ENCODE results near the gene REV1. TPM values are rescaled to one million over a fixed set of nuclear protein-coding genes. Genes with fewer than 3 reads are reported as not detected.

REV1 gene
- total RNA-seq, 1 donor from 2014 or later, result 51.9 TPM

DNA sequence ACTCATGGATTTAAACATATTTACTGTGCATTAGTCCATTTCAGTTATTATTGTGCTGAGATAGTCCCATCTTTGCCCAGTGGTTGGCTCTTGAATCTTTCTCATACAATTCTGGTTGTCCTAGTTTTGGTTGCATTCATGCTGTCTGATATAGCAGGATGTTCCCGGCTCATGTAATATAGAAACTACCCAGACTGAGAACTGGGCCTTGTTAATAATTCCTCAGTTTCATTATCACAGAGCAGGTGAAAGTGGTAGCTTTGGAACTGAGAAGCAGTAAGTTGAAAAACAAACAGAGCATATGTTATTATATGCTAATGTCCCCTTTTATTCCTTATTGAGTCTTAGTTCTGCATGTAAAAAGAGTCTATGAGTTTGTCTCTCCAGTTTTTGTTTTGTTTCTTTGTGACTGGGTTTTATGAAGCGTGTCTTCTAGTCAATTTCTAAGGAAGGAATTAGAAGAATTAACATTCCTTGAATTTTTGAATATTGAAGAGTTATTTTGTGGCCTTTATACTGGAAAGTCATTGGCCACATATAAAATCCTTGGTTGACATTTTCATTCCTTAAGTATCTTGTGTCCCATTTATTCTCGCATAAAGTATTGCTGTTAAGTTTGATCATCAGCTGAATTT lies 109.3 kb downstream of the REV1 start:
- no peak overlapping the region for H3K4me3 ChIP-seq
- no peak overlapping the region for H3K4me3 Mint-ChIP-seq
- no peak overlapping the region for H3K4me2 ChIP-seq
- H3K4me1 Mint-ChIP-seq, result no peaks in the 10 kb centered on the region
- DNase-seq (ENCODE audit: low spot score), result no peak
- no peak overlapping the region for H3K27ac Mint-ChIP-seq
- no peak overlapping the region for H2AFZ ChIP-seq (replicated peaks)
- H3K79me2 ChIP-seq (ENCODE audit: low read depth), result no peaks in the 10 kb centered on the region
- no peaks in the 10 kb centered on the region for H4K20me1 ChIP-seq (ENCODE audit: low read depth)
- peaks cover 35% of the 10 kb centered on the region for H3K36me3 Mint-ChIP-seq
- H3K9me3 Mint-ChIP-seq, result no peaks in the 10 kb centered on the region
- no peaks in the 10 kb centered on the region for H3F3A ChIP-seq (ENCODE audit: low read depth)
- H3K4me1 ChIP-seq, result no peaks in the 10 kb centered on the region
- peaks cover 12% of the 10 kb centered on the region for H3K36me3 ChIP-seq
- TF ChIP-seq EZH2phosphoT487 (IDR thresholded peaks at IDR 0.05) (no peak), EZH2 (IDR thresholded peaks at IDR 0.05) (no peak), CTCF (IDR thresholded peaks at IDR 0.05) (no peak)
- H3K27me3 Mint-ChIP-seq (ENCODE audit: insufficient read depth, low read depth), result peaks cover 3% of the 10 kb centered on the region
- H3K27ac ChIP-seq, result no peak overlapping the region
- H3K9me3 ChIP-seq (ENCODE audit: low read depth), result no peaks in the 10 kb centered on the region
- no peak overlapping the region for H3K9ac ChIP-seq
- no peaks in the 10 kb centered on the region for H3K27me3 ChIP-seq

DNA sequence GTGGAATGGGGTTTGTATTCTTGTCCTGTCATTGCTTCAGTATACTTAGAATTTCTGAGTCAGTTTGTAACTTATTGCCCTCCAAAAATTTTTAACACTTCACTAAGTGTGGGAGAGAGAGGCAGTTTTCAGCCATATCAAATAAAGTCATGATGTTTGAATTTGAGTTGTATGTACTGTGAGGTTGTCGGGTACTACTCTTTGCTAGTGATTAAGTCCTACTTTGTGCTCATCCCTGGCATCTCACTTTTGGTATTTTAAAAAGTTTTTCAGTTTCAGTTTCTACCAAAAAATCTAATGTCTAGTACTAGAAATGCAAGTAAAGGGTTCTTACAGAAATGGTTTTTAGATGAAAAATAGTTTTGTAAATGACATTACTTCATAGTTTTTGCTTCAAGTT lies 111.9 kb downstream of the REV1 start:
- H3K27me3 Mint-ChIP-seq (ENCODE audit: insufficient read depth, low read depth), result no peaks in the 10 kb centered on the region
- peaks cover 47% of the 10 kb centered on the region for H3K36me3 Mint-ChIP-seq
- Histone ChIP-seq H4K20me1 (ENCODE audit: low read depth) (no peaks in the 10 kb centered on the region), H3K27ac (no peak overlapping the region), H3K4me1 (no peaks in the 10 kb centered on the region), H3K27me3 (no peaks in the 10 kb centered on the region), H3K4me2 (no peak overlapping the region), H3K4me3 (no peak overlapping the region), H2AFZ (replicated peaks) (no peak overlapping the region), H3K36me3 (peaks cover 20% of the 10 kb centered on the region), H3K9ac (no peak overlapping the region), H3K79me2 (ENCODE audit: low read depth) (no peaks in the 10 kb centered on the region), H3F3A (ENCODE audit: low read depth) (no peaks in the 10 kb centered on the region), H3K9me3 (ENCODE audit: low read depth) (no peaks in the 10 kb centered on the region)
- no peak for DNase-seq (ENCODE audit: low spot score)
- H3K9me3 Mint-ChIP-seq, result peaks cover 9% of the 10 kb centered on the region
- TF ChIP-seq CTCF (IDR thresholded peaks at IDR 0.05) (no peak), EZH2phosphoT487 (IDR thresholded peaks at IDR 0.05) (no peak), EZH2 (IDR thresholded peaks at IDR 0.05) (no peak)
- H3K4me3 Mint-ChIP-seq, result no peak overlapping the region
- no peak overlapping the region for H3K27ac Mint-ChIP-seq
- no peaks in the 10 kb centered on the region for H3K4me1 Mint-ChIP-seq

DNA sequence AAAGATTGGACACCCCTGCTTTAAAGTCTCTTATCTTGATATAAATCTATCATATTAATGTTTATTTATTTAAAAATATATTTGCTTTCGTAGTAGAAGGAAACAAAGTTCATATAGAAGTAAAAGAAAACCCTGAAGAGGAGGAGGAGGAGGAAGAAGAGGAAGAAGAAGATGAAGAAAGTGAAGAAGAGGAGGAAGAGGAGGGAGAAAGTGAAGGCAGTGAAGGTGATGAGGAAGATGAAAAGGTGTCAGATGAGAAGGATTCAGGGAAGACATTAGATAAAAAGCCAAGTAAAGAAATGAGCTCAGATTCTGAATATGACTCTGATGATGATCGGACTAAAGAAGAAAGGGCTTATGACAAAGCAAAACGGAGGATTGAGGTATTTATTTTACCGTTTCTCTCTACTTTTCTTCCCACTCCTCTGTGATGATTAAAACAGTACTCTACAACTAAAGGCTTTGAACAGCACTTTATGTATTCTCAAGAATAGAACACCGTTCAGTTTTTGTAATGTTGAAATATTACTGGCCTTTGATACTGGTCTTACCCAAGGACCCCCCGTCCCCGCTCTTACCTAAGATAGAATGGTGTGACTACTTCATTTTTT lies 113.5 kb downstream of the REV1 start:
- Histone ChIP-seq H3K36me3 (peaks cover 19% of the 10 kb centered on the region), H3K9ac (no peak overlapping the region), H2AFZ (replicated peaks) (no peak overlapping the region), H3K79me2 (ENCODE audit: low read depth) (no peaks in the 10 kb centered on the region), H3K4me3 (no peak overlapping the region), H3F3A (ENCODE audit: low read depth) (no peaks in the 10 kb centered on the region), H3K9me3 (ENCODE audit: low read depth) (no peaks in the 10 kb centered on the region), H3K4me2 (no peak overlapping the region), H3K27ac (no peak overlapping the region), H4K20me1 (ENCODE audit: low read depth) (no peaks in the 10 kb centered on the region), H3K4me1 (no peaks in the 10 kb centered on the region), H3K27me3 (no peaks in the 10 kb centered on the region)
- no peak for DNase-seq (ENCODE audit: low spot score)
- Mint-ChIP-seq H3K4me3 (no peak overlapping the region), H3K27ac (no peak overlapping the region), H3K36me3 (peaks cover 52% of the 10 kb centered on the region), H3K4me1 (no peaks in the 10 kb centered on the region), H3K9me3 (peaks cover 9% of the 10 kb centered on the region), H3K27me3 (ENCODE audit: insufficient read depth, low read depth) (no peaks in the 10 kb centered on the region)
- no peak for TF ChIP-seq CTCF (IDR thresholded peaks at IDR 0.05)
- no peak for TF ChIP-seq EZH2phosphoT487 (IDR thresholded peaks at IDR 0.05)
- no peak for TF ChIP-seq EZH2 (IDR thresholded peaks at IDR 0.05)
